Tibial artery (tissue), 4 donors: ENCODE results near the gene PSTPIP2.

Experiments
- DNase-seq, 2 donors: peaks; one replicate each; pipeline ENCODE4 v3.0.0-alpha.2; 2019
- H3K27ac ChIP-seq, 2 donors: fragments of 200-600 bp; sonication (generic) in 1 of 2; 1 replicate in 1 of 2; 2 replicates in 1 of 2; pipeline ENCODE4 v1.5.1; 2018 to 2019; ENCODE audit warnings: mild to moderate bottlenecking in 1 of 2
- H3K27me3 ChIP-seq, 2 donors: fragments of 200-600 bp; sonication (generic) in 1 of 2; one replicate each; pipeline versions ENCODE4 v1.5.1 to v1.6.0; 2016 to 2019
- H3K36me3 ChIP-seq, 3 donors: fragments of 200-600 bp; sonication (generic) in 2 of 3; one replicate each; pipeline ENCODE4 v1.5.1; 2016 to 2019; ENCODE audit warnings: mild to moderate bottlenecking in 2 of 3
- H3K4me1 ChIP-seq, 4 donors: fragments of 200-600 bp; sonication (generic) in 2 of 4; 1 replicate in 3 of 4; 2 replicates in 1 of 4; pipeline ENCODE4 v1.5.1; 2016 to 2019
- H3K4me3 ChIP-seq, 2 donors: fragments of 200-600 bp; sonication (generic) in 1 of 2; 1 replicate in 1 of 2; 2 replicates in 1 of 2; pipeline ENCODE4 v1.5.1; 2018 to 2019; ENCODE audit warnings: mild to moderate bottlenecking in 2 of 2
- H3K9me3 ChIP-seq, 3 donors: fragments of 200-600 bp; sonication (generic) in 1 of 3; one replicate each; pipeline ENCODE4 v1.5.1; 2016 to 2019
- CTCF ChIP-seq, 2 experiments: fragments of 200-600 bp in 1 of 2; fragments of 450-650 bp in 1 of 2; IDR thresholded peaks; one replicate each; pipeline ENCODE4 v1.5.1; 2017 to 2019; ENCODE audit warnings: antibody characterized with exemption in 2 of 2, mild to moderate bottlenecking in 1 of 2, moderate library complexity in 1 of 2
- intact Hi-C: fragments of 100-400 bp; cut with DNase I; formaldehyde crosslinking; loops from one replicate; pipeline ENCODE4 v1.15.0; 2023; ENCODE audit warnings: low total_unique reads

Gene PSTPIP2

GRCh38 chr18:45935591-45936335 lies 136.3 kb downstream of the PSTPIP2 start:
- Histone ChIP-seq H3K4me1 (no peaks in the 10 kb centered on the region), H3K27ac (no peak overlapping the region), H3K27me3 (no peaks in the 10 kb centered on the region), H3K36me3 (peaks cover 50 to 85% (median 55%) of the 10 kb centered on the region in 3 donors), H3K9me3 (no peaks in the 10 kb centered on the region), H3K4me3 (no peak overlapping the region)
- DNase-seq: no peak
- no peak for TF ChIP-seq CTCF (IDR thresholded peaks at IDR 0.05)
- intact Hi-C loops: no loop called here
